SJSA1 (cell line): Measurements from ENCODE around the gene CRABP1. TPM values are rescaled to one million over a fixed set of nuclear protein-coding genes. Genes with fewer than 3 reads are reported as not detected.
A peak's percentile ranks its signal among the peaks of the same experiment; 100 is the strongest.
"Not testable (repeated sequence)": the region's sequence is repeated elsewhere in the genome, so short reads cannot be mapped to it uniquely, and the experiment has no call there.

Experiments used
- DNase-seq, 2 experiments: peaks; one replicate each; pipeline ENCODE4 v3.0.0-alpha.2; 2015 to 2020; ENCODE audit warnings: low spot score in 2 of 2, low read depth in 1 of 2
- H3K27ac ChIP-seq: fragments of 250-450 bp; sonication (Bioruptor Pico); 2 replicates; pipeline ENCODE4 v1.5.1; 2020; ENCODE audit warnings: mild to moderate bottlenecking, moderate library complexity
- H3K27me3 ChIP-seq: fragments of 250-450 bp; sonication (Bioruptor Pico); replicated peaks from 2 replicates; pipeline ENCODE4 v1.5.1; 2020; ENCODE audit warnings: mild to moderate bottlenecking, moderate library complexity
- H3K36me3 ChIP-seq: fragments of 250-450 bp; sonication (Bioruptor Pico); 2 replicates; pipeline ENCODE4 v1.5.1; 2020; ENCODE audit warnings: mild to moderate bottlenecking
- H3K4me1 ChIP-seq: fragments of 250-450 bp; sonication (Bioruptor Pico); replicated peaks from 2 replicates; pipeline ENCODE4 v1.6.1; 2021; ENCODE audit warnings: mild to moderate bottlenecking
- H3K4me3 ChIP-seq: fragments of 250-450 bp; sonication (Bioruptor Pico); 2 replicates; pipeline ENCODE4 v1.5.1; 2020; ENCODE audit warnings: mild to moderate bottlenecking
- H3K9me3 ChIP-seq: fragments of 250-450 bp; sonication (Bioruptor Pico); replicated peaks from 2 replicates; pipeline ENCODE4 v1.5.1; 2020; ENCODE audit warnings: mild to moderate bottlenecking
- total RNA-seq: library from RNA; depleted of rRNA; stranded (reverse); fragments of >200 nt; shearing (Covaris generic); gene quantifications from 2 replicates; pipeline ENCODE4 v1.2.3, GENCODE V29; 2014

Gene CRABP1
- total RNA-seq, 1 experiment from 2014 or later, result not detected

- no peaks in the 10 kb centered on the region for H3K4me1 ChIP-seq
- no peaks in the 10 kb centered on the region for H3K9me3 ChIP-seq
- no peak overlapping the region for H3K27ac ChIP-seq
- DNase-seq, result no peak
- H3K36me3 ChIP-seq, result no peaks in the 10 kb centered on the region
- 0 out of 2 replicates have a peak, but pooled peaks cover 12% of the 10 kb centered on the region for H3K27me3 ChIP-seq
- H3K4me3 ChIP-seq, result no peak overlapping the region
Measured at GRCh38 chr15:78362716-78363380, 22.7 kb downstream of the CRABP1 start.

GRCh38 chr15:78363381-78363734 lies 23.2 kb downstream of the CRABP1 start:
- Histone ChIP-seq H3K4me1 (0 out of 2 replicates have a peak, but pooled peaks cover 3% of the 10 kb centered on the region), H3K27me3 (0 out of 2 replicates have a peak, but pooled peaks cover 12% of the 10 kb centered on the region), H3K27ac (no peak overlapping the region), H3K9me3 (no peaks in the 10 kb centered on the region), H3K4me3 (no peak overlapping the region), H3K36me3 (no peaks in the 10 kb centered on the region)
- DNase-seq, result no peak

GRCh38 chr15:78364233-78364632 lies 24.1 kb downstream of the CRABP1 start:
- Histone ChIP-seq H3K36me3 (no peaks in the 10 kb centered on the region), H3K9me3 (no peaks in the 10 kb centered on the region), H3K4me1 (peaks cover 10% of the 10 kb centered on the region; the same call in 1 of the 2 replicates), H3K27me3 (0 out of 2 replicates have a peak, but pooled peaks cover 9% of the 10 kb centered on the region), H3K27ac (no peak overlapping the region), H3K4me3 (no peak overlapping the region)
- DNase-seq, result no peak

- Histone ChIP-seq H3K36me3 (no peaks in the 10 kb centered on the region), H3K4me3 (no peak overlapping the region), H3K4me1 (peaks cover 22% of the 10 kb centered on the region), H3K27me3 (0 out of 2 replicates have a peak, but pooled peaks cover 6% of the 10 kb centered on the region), H3K27ac (no peak overlapping the region), H3K9me3 (no peaks in the 10 kb centered on the region)
- DNase-seq, result no peak
Measured at GRCh38 chr15:78365917-78366316, 25.8 kb downstream of the CRABP1 start.

GRCh38 chr15:78366342-78366741 lies 26.2 kb downstream of the CRABP1 start:
- no peaks in the 10 kb centered on the region for H3K36me3 ChIP-seq
- 0 out of 2 replicates have a peak, but pooled peaks cover 6% of the 10 kb centered on the region for H3K27me3 ChIP-seq
- no peak overlapping the region for H3K27ac ChIP-seq
- H3K9me3 ChIP-seq, result no peaks in the 10 kb centered on the region
- DNase-seq, result no peak
- no peak overlapping the region for H3K4me3 ChIP-seq
- H3K4me1 ChIP-seq, result peaks cover 22% of the 10 kb centered on the region

- no peaks in the 10 kb centered on the region for H3K9me3 ChIP-seq
- no peaks in the 10 kb centered on the region for H3K36me3 ChIP-seq
- peaks cover 22% of the 10 kb centered on the region for H3K4me1 ChIP-seq
- H3K27ac ChIP-seq, result no peak overlapping the region
- no peak for DNase-seq
- H3K27me3 ChIP-seq, result 0 out of 2 replicates have a peak, but pooled peaks cover 6% of the 10 kb centered on the region
- no peak overlapping the region for H3K4me3 ChIP-seq
Measured at GRCh38 chr15:78368651-78369050, 28.5 kb downstream of the CRABP1 start.

GRCh38 chr15:78369161-78369560 lies 29.0 kb downstream of the CRABP1 start:
- Histone ChIP-seq H3K4me3 (no peak overlapping the region), H3K36me3 (no peaks in the 10 kb centered on the region), H3K27ac (no peak overlapping the region), H3K9me3 (no peaks in the 10 kb centered on the region), H3K4me1 (peaks cover 22% of the 10 kb centered on the region), H3K27me3 (0 out of 2 replicates have a peak, but pooled peaks cover 6% of the 10 kb centered on the region)
- peak in 1 of 2 experiments; percentile 14 for DNase-seq

- Histone ChIP-seq H3K4me1 (peaks cover 22% of the 10 kb centered on the region), H3K36me3 (no peaks in the 10 kb centered on the region), H3K9me3 (no peaks in the 10 kb centered on the region), H3K27ac (no peak overlapping the region), H3K27me3 (no peaks in the 10 kb centered on the region), H3K4me3 (no peak overlapping the region)
- DNase-seq, result no peak
Measured at GRCh38 chr15:78370013-78370412, 29.9 kb downstream of the CRABP1 start.

GRCh38 chr15:78372880-78373279 lies 32.7 kb downstream of the CRABP1 start:
- Histone ChIP-seq H3K9me3 (no peaks in the 10 kb centered on the region), H3K36me3 (no peaks in the 10 kb centered on the region), H3K4me1 (peaks cover 22% of the 10 kb centered on the region), H3K27me3 (no peaks in the 10 kb centered on the region), H3K4me3 (no peak overlapping the region), H3K27ac (no peak overlapping the region)
- no peak for DNase-seq

- Histone ChIP-seq H3K4me3 (no peak overlapping the region), H3K4me1 (peaks cover 7% of the 10 kb centered on the region), H3K27ac (no peak overlapping the region), H3K27me3 (no peaks in the 10 kb centered on the region), H3K36me3 (no peaks in the 10 kb centered on the region), H3K9me3 (no peaks in the 10 kb centered on the region)
- DNase-seq, result no peak
Measured at GRCh38 chr15:78374436-78375393, 34.6 kb downstream of the CRABP1 start.

- H3K9me3 ChIP-seq, H3K36me3 ChIP-seq, H3K4me3 ChIP-seq, H3K27ac ChIP-seq, DNase-seq, H3K4me1 ChIP-seq, H3K27me3 ChIP-seq: not testable (repeated sequence)
Measured at GRCh38 chr15:78380143-78380542, 40.0 kb downstream of the CRABP1 start.

- Histone ChIP-seq H3K9me3 (no peaks in the 10 kb centered on the region), H3K27ac (no peak overlapping the region), H3K27me3 (peaks cover 4% of the 10 kb centered on the region), H3K4me1 (no peaks in the 10 kb centered on the region), H3K36me3 (no peaks in the 10 kb centered on the region), H3K4me3 (no peak overlapping the region)
- DNase-seq, result no peak
Measured at GRCh38 chr15:78382114-78382880, 42.1 kb downstream of the CRABP1 start.

GRCh38 chr15:78384651-78385050 lies 44.5 kb downstream of the CRABP1 start:
- Histone ChIP-seq H3K4me3 (no peak overlapping the region), H3K4me1 (no peaks in the 10 kb centered on the region), H3K27me3 (peaks cover 4% of the 10 kb centered on the region), H3K9me3 (no peaks in the 10 kb centered on the region), H3K36me3 (no peaks in the 10 kb centered on the region), H3K27ac (no peak overlapping the region)
- no peak for DNase-seq
